Left ventricle myocardium inferior (tissue), 1 donor: ENCODE measurements around the gene PRR3. TPM values are rescaled to one million over a fixed set of nuclear protein-coding genes. Genes with fewer than 3 reads are reported as not detected.
A peak's percentile ranks its signal among the peaks of the same experiment; 100 is the strongest.

Experiments
- DNase-seq: peaks from one replicate; pipeline ENCODE4 v3.0.0-alpha.2; 2020
- H3K27ac ChIP-seq: fragments of 200-600 bp; replicated peaks from 2 replicates; pipeline ENCODE4 v1.8.0; 2021
- H3K27me3 ChIP-seq: fragments of 200-600 bp; 2 replicates; pipeline ENCODE4 v1.8.0; 2021; ENCODE audit warnings: low read depth
- H3K36me3 ChIP-seq: fragments of 200-600 bp; 2 replicates; pipeline ENCODE4 v1.8.0; 2021
- H3K4me1 ChIP-seq: fragments of 200-600 bp; 2 replicates; pipeline ENCODE4 v1.8.0; 2021
- H3K4me3 ChIP-seq: fragments of 200-600 bp; 2 replicates; pipeline ENCODE4 v1.8.0; 2021; ENCODE audit warnings: mild to moderate bottlenecking, moderate library complexity
- H3K9me3 ChIP-seq: fragments of 200-600 bp; replicated peaks from 2 replicates; pipeline ENCODE4 v1.8.0; 2021
- CTCF ChIP-seq: fragments of 200-600 bp; IDR thresholded peaks from 2 replicates; pipeline ENCODE4 v1.8.0; 2021; ENCODE audit warnings: antibody characterized with exemption, mild to moderate bottlenecking, borderline replicate concordance
- intact Hi-C: fragments of 100-400 bp; cut with micrococcal nuclease; formaldehyde crosslinking; loops from one replicate; pipeline ENCODE4 v1.11.0; 2022
- long read RNA-seq: library from polyadenylated mRNA; unstranded; transcript quantifications from one replicate; pipeline ENCODE4 v2.0.0, GENCODE V29; 2021
- total RNA-seq: library from RNA; stranded (reverse); fragmentation: NEBNext Ultra II Directional; extraction: Animal tissue kit (Norgen Biotek cat#: 25700); gene quantifications from one replicate; pipeline ENCODE4 v1.2.1, GENCODE V29; 2021
- donor health status: DM: no; HTN: yes; CAD: no; lungs with severe emphysema.

PRR3 gene
- 2.0 TPM for total RNA-seq
- long read RNA-seq, partial matches to known transcripts = 0 of 1 reads
- long read RNA-seq, other reads (novel, unspliced or antisense) = 0 of 1 reads

- peaks cover 27% of the 10 kb centered on the region for H3K36me3 ChIP-seq
- intact Hi-C loops = no loop called here
Measured at GRCh38 chr6:30556906-30557682, at the start of gene PRR3. Gene PRR3 (plus strand): TSS chr6:30557295. CDS start chr6:30557345, 50 bp downstream.

GRCh38 chr6:30507849-30508827 lies 49.0 kb upstream of the PRR3 start:
- intact Hi-C loops = no loop called here
- Histone ChIP-seq H3K27ac (no peak overlapping the region), H3K4me3 (no peak overlapping the region), H3K36me3 (no peaks in the 10 kb centered on the region), H3K4me1 (peaks cover 10% of the 10 kb centered on the region), H3K27me3 (no peaks in the 10 kb centered on the region), H3K9me3 (no peaks in the 10 kb centered on the region)
- DNase-seq = no peak
- TF ChIP-seq CTCF = no peak

More at GRCh38 chr6:30556906-30557682, at the start of gene PRR3:
- DNase-seq = peak; percentile 88
- H3K4me3 ChIP-seq = peak within 1 kb of the TSS; percentile 90
- H3K27ac ChIP-seq = peak within 1 kb of the TSS; percentile 98
- no peaks in the 10 kb centered on the region for H3K27me3 ChIP-seq
- H3K4me1 ChIP-seq = peaks cover 50% of the 10 kb centered on the region
- H3K9me3 ChIP-seq = no peaks in the 10 kb centered on the region
- TF ChIP-seq CTCF = no peak

GRCh38 chr6:30508890-30509736 lies 48.0 kb upstream of the PRR3 start:
- no peak for DNase-seq
- intact Hi-C loops = no loop called here
- H3K9me3 ChIP-seq = no peaks in the 10 kb centered on the region
- no peak for TF ChIP-seq CTCF
- peaks cover 10% of the 10 kb centered on the region for H3K4me1 ChIP-seq
- no peaks in the 10 kb centered on the region for H3K36me3 ChIP-seq
- no peaks in the 10 kb centered on the region for H3K27me3 ChIP-seq
- H3K4me3 ChIP-seq = no peak overlapping the region
- peak overlapping the region; percentile 60 for H3K27ac ChIP-seq

- Histone ChIP-seq H3K4me1 (peaks cover 16% of the 10 kb centered on the region), H3K27me3 (no peaks in the 10 kb centered on the region), H3K4me3 (no peak overlapping the region), H3K9me3 (no peaks in the 10 kb centered on the region), H3K36me3 (no peaks in the 10 kb centered on the region), H3K27ac (peak overlapping the region; percentile 22)
- DNase-seq = no peak
- intact Hi-C loops = no loop called here
- no peak for TF ChIP-seq CTCF
Measured at GRCh38 chr6:30510419-30511168, 46.5 kb upstream of the PRR3 start.
